Glutamatergic neuron (in vitro differentiated cells): ENCODE measurements around the gene TMED9. TPM values are rescaled to one million over a fixed set of nuclear protein-coding genes. Genes with fewer than 3 reads are reported as not detected.

Source experiments
- DNase-seq: peaks from one replicate; pipeline ENCODE4 v3.0.0; 2022
- H3K27ac Mint-ChIP-seq: one replicate; pipeline ENCODE4 v1.8.0; 2020; ENCODE audit warnings: mild to moderate bottlenecking, mixed read lengths, inconsistent platforms; ENCODE audit not compliant: unreplicated experiment
- H3K27me3 Mint-ChIP-seq: one replicate; pipeline ENCODE4 v1.8.0; 2020; ENCODE audit warnings: mild to moderate bottlenecking, moderate library complexity, mixed read lengths, inconsistent platforms; ENCODE audit not compliant: unreplicated experiment
- H3K36me3 Mint-ChIP-seq: one replicate; pipeline ENCODE4 v1.8.0; 2020; ENCODE audit warnings: mild to moderate bottlenecking, mixed read lengths, inconsistent platforms; ENCODE audit not compliant: unreplicated experiment
- H3K4me1 Mint-ChIP-seq: one replicate; pipeline ENCODE4 v1.8.0; 2020; ENCODE audit warnings: mild to moderate bottlenecking, low read depth, mixed read lengths, inconsistent platforms; ENCODE audit not compliant: unreplicated experiment
- H3K4me3 Mint-ChIP-seq: one replicate; pipeline ENCODE4 v1.8.0; 2020; ENCODE audit warnings: mild to moderate bottlenecking, mixed read lengths, inconsistent platforms; ENCODE audit not compliant: unreplicated experiment
- H3K9me3 Mint-ChIP-seq: one replicate; pipeline ENCODE4 v1.8.0; 2020; ENCODE audit warnings: mild to moderate bottlenecking, moderate library complexity, mixed read lengths, inconsistent platforms; ENCODE audit not compliant: unreplicated experiment
- total RNA-seq: library from RNA; stranded (reverse); fragmentation: NEBNext Ultra II Directional; extraction: Animal tissue kit (Norgen Biotek cat#: 25700); gene quantifications from one replicate; pipeline ENCODE4 v1.2.1, GENCODE V29; 2021; ENCODE audit not compliant: unreplicated experiment
- TF ChIP-seq, protein P1 (sequence below): fragments of 200-600 bp; sonication (generic); IDR thresholded peaks from one replicate; pipeline ENCODE4 v1.5.0; 2021; ENCODE audit not compliant: partially characterized antibody, unreplicated experiment

TMED9 gene
- total RNA-seq, 1 donor from 2014 or later = 94.6 TPM

DNA sequence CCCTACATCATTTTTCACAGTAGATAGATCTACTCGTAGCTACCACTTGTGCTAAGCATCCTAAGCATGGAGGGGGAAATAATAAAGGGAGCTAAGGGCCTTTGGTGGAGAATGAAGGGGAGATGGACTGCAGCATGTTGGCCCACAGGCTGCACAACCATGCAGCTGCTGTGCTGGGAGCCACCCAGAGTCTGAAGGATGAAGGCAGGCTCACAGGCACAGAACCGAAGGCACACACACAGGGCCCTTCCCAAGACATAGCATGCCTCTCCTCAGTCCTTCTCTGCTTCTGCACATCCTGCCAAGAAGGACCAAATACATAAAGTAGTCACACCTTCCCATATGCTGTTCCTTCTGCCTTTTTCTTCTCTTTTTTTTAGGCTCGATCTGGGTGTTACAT is 44.3 kb upstream of the TMED9 start:
- peak overlapping the region; percentile 75 for H3K4me3 Mint-ChIP-seq
- no peaks in the 10 kb centered on the region for H3K36me3 Mint-ChIP-seq
- H3K27ac Mint-ChIP-seq = peak overlapping the region; percentile 83
- H3K9me3 Mint-ChIP-seq = peaks cover 13% of the 10 kb centered on the region
- TF ChIP-seq, protein P1, sequence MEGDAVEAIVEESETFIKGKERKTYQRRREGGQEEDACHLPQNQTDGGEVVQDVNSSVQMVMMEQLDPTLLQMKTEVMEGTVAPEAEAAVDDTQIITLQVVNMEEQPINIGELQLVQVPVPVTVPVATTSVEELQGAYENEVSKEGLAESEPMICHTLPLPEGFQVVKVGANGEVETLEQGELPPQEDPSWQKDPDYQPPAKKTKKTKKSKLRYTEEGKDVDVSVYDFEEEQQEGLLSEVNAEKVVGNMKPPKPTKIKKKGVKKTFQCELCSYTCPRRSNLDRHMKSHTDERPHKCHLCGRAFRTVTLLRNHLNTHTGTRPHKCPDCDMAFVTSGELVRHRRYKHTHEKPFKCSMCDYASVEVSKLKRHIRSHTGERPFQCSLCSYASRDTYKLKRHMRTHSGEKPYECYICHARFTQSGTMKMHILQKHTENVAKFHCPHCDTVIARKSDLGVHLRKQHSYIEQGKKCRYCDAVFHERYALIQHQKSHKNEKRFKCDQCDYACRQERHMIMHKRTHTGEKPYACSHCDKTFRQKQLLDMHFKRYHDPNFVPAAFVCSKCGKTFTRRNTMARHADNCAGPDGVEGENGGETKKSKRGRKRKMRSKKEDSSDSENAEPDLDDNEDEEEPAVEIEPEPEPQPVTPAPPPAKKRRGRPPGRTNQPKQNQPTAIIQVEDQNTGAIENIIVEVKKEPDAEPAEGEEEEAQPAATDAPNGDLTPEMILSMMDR = no peak
- no peak for DNase-seq
- peaks cover 9% of the 10 kb centered on the region for H3K27me3 Mint-ChIP-seq
- H3K4me1 Mint-ChIP-seq = peaks cover 75% of the 10 kb centered on the region

GRCh38 chr5:177548495-177548894 is 43.5 kb upstream of the TMED9 start:
- no peak for DNase-seq
- Mint-ChIP-seq H3K4me1 (peaks cover 70% of the 10 kb centered on the region), H3K4me3 (peak overlapping the region; percentile 75), H3K27me3 (peaks cover 12% of the 10 kb centered on the region), H3K9me3 (peaks cover 13% of the 10 kb centered on the region), H3K27ac (peak overlapping the region; percentile 83), H3K36me3 (no peaks in the 10 kb centered on the region)
- TF ChIP-seq, protein P1 = no peak

GRCh38 chr5:177550122-177550521 is 41.9 kb upstream of the TMED9 start:
- DNase-seq = no peak
- Mint-ChIP-seq H3K27ac (peak overlapping the region; percentile 28), H3K36me3 (no peaks in the 10 kb centered on the region), H3K4me1 (peaks cover 63% of the 10 kb centered on the region), H3K9me3 (peaks cover 16% of the 10 kb centered on the region), H3K4me3 (peak overlapping the region; percentile 30), H3K27me3 (peaks cover 17% of the 10 kb centered on the region)
- TF ChIP-seq, protein P1 = no peak

GRCh38 chr5:177552839-177553455 is 39.1 kb upstream of the TMED9 start:
- peak; percentile 53 for DNase-seq
- TF ChIP-seq, protein P1 = no peak
- peaks cover 2% of the 10 kb centered on the region for H3K36me3 Mint-ChIP-seq
- H3K9me3 Mint-ChIP-seq = peaks cover 11% of the 10 kb centered on the region
- peaks cover 49% of the 10 kb centered on the region for H3K4me1 Mint-ChIP-seq
- peak overlapping the region; percentile 89 for H3K27ac Mint-ChIP-seq
- peaks cover 11% of the 10 kb centered on the region for H3K27me3 Mint-ChIP-seq
- peak overlapping the region; percentile 97 for H3K4me3 Mint-ChIP-seq

DNA sequence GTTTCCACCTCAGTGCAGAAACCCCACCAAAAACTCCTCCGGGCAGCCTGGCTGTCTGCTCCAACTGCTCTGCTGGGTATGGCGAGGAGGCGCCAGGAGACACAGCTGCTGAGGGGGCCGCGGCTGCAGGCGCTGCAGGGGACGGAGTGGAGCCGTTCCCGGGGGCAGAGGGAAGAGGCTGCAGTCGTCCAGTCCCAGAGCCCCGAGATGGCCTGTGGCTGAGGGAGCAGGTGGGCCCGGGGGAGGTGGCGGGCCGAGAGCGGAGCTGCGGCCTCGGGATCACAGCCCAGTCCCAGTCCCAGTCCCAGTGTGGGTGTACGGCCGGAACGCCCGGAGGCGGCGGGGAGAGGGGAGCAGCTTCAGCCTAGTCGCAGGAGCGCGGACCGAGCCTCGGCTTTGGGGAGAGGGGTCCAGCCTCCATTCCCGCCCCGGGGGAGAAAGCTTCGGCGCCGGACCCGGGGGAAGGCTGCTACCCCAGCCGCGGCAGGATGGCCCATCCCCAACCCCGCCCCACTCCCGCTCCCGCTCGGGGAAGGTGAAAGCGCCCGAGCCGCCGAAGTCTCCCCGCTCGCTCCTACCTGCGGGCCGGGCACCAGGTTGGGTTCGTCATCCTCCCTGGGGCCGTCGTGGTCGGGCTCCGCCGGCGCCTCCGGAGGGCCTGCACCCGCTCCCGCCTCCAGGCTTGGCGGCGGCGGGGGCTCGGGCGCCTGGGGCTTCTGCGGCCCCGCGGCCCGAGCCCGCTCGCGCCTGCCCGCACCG is 38.2 kb upstream of the TMED9 start:
- peaks cover 15% of the 10 kb centered on the region for H3K27me3 Mint-ChIP-seq
- H3K27ac Mint-ChIP-seq = peak overlapping the region; percentile 89
- H3K36me3 Mint-ChIP-seq = peaks cover 6% of the 10 kb centered on the region
- peaks cover 43% of the 10 kb centered on the region for H3K4me1 Mint-ChIP-seq
- peak overlapping the region; percentile 97 for H3K4me3 Mint-ChIP-seq
- TF ChIP-seq, protein P1 = no peak
- peak; percentile 53 for DNase-seq
- H3K9me3 Mint-ChIP-seq = peaks cover 9% of the 10 kb centered on the region
